CD4-positive, alpha-beta T cell treated with Interleukin-17A for 1 hour (primary cell): ENCODE measurements around the gene SSBP3.

Experiments
- DNase-seq: peaks from one replicate; pipeline ENCODE4 v3.0.0-alpha.2; 2020

Gene SSBP3

DNA sequence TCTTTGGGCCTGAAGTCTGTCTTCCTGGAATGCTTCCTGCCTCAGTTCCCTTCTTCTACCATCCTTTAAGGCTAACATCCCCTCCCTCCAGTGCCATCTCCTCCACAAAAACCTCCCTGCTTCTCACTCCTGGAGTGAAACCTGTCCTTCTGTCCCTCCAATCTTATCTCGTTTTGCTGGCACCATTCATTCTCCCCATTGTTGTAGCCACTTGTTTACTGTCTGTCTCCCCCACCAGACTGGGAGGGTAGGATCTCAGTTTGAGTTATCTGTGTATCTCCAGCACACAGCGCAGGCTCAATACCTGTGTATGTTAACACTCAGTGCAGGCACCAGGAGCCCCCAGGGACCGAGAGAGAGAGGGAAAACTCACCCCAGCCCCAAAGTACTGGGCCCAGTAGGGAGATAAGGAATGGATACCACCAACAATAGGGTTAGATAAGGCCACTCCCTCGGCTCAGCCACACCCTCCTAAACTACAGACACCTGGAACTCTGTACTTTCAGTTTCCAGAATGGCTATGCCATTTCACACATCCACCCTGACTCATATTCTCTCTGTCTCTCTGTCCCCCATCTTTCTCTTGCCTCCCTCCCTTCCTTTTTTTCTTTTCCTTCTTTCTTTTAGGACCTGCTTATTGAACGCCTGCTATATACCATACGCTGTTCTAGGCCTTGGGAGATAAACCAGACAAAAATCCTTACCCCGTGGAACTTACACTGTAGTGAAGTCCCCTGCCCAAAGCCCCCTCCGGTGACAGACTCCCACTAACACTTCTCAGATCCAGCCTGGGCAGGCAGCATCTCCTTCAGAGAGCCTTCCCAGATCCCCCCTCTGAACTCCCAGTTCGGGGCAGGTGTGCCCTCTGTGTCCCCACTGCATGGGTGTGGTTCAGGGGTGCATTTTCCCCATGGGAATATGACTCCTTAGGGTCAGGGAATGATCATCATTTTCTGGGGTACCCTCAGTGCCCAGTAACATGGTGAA is 3.3 kb upstream of the SSBP3 start:
- peak; percentile 47 for DNase-seq

DNA sequence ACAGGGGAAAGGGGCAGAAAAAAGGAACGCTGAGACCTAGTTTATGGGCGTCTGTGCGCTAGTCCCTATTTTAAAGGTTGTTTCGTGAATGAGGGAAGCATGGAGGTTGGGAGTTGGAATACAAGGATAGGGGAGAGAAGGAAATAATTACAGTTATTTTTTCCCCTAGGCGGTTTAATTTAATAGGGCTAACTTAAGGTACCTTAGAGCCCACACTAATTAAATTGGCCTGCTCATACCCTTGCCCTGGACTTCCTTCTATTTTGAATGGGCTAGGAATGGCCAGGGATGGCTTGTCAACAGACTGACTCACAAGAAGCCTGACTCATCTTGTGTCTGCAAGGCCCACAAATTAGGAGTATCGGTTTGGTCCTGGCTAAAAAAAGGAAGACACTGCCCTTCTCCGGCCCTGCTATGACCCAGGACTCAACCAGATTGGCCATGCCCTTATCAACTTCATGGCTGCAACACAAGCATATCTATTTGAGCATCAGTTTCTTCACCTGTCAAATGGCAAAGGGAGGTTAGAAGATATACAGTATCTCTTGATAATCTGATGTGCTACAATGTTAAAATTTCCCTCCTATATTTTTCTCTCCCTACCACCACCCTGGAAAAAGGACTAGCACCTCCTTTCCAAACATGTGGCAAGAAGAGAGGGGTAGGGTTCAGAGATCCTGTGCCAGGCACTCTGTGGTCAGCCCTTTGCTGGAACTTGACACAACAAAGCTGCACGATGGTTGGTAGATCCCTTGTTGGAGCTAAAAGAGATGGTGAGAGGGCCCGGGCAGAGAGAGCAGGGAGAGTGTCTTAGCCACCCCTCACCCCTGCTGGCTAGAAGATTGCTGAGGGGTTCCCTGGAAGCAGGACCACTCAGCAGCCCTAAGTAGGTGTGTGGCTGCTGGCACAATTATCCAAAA is 2.2 kb upstream of the SSBP3 start:
- no peak for DNase-seq

DNA sequence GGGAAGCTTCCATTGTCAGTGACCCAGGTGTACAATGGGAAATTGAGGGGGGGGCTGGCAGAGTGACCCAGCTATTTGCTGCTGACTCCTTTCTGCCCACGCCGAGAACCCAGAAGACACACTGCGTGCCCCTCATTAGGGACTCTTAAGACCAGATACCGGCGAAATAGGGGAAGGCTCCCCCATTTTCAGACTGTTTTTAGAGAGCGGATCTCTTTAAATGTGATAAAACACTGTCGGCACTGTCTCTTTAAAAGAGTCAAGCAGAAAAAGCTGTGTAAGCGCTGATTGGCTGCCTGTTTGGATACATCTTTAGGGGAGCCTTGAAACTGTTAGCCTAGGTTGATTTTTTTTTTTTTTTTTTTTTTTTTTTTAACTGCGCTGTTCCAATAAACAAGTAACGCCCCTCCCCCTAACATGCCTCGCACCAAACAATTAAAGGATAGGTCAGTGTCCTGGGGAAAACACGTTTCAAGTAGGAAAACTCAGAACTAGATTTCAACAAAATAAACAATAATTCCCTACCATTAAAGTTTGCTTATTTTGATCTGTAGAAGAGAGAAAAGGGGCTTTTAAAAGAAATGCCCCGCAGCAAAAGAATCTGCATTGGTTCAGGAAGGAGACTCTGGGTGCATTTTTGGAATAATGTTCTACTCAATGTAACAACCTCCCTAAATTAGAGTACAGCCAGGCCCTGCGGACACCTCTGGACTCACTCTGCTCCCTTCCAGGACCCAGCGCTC is 1.4 kb upstream of the SSBP3 start:
- DNase-seq, result peak; percentile 91

DNA sequence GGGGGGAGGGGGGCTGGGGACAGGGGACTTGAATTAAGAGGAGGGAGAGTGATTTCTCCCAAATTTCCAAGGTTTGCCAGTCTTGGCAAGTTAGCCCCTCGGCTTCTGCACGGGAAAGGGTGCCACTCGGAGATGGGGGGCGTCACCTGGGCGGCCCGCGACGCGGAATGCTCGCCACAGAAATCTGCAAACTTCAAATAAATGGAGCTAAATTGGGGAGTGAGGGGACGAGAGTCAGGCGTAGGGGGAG is 885 bp upstream of the SSBP3 start:
- no peak for DNase-seq

DNA sequence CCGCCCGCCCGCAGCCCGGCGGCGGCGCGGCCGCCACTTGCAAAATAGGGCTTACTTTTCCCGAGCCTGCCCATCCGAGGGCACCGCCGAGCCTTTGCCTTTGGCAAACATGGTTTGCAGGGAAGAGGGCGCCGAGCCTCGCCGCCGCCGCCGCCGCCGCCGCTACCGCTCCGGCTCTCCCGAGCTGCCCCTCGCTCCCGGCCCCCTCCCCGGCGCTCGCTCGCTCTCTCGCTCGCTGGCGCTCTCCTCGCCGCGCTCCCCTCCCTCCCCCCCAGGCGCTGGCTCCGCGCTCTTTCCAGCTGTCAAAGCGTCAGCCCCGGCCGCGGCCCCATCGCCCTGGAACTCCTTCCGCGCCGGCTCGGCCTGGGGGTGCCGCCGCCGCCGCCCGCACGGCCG is 298 bp downstream of the SSBP3 start:
- no peak for DNase-seq

DNA sequence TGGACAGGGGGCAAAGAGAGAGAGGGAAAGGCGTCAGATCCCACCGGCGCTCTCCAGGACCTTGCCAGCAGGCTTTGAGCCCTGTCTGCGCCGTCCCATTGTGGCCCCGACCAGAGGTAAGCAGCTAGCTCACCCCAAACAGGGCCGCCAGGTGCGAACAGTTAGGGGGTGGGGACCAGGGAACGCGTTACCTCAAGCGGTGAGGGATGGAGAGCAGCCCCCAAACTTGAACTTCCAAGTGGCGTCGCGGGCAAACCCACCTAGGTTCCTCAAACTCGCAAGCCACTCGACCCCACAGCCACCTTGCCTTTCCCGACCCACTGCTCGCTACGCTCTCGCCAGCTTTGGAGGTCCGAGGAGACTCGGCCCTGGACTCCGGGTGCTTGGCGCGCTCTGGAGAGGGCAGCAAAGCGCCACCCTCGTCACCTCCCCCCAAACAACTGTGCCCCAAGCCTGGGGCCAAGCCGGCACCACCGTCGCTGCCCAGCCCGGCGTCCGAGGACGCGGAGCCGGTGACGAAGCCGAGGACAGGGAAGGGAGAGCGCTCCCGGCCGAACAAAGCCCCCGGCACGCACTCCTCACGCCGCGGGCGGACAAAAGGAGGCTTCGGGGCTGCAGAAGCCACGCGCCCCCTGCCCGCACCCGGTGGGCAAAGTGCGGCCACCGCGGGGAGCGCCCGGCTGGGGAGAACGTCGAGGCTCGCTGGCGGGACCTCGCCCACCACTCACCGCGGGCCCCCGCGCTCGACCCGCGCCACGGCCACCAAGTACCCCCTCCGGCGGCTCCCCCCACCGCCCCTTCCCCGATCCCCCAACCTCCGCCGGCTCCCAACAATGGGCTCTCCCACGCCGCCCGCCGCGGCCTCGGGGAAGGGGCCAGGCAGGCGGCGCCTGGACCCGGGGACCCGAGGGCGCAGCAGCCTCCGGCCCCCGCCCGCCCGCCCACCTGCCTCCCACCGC is 976 bp downstream of the SSBP3 start:
- DNase-seq, result no peak

DNA sequence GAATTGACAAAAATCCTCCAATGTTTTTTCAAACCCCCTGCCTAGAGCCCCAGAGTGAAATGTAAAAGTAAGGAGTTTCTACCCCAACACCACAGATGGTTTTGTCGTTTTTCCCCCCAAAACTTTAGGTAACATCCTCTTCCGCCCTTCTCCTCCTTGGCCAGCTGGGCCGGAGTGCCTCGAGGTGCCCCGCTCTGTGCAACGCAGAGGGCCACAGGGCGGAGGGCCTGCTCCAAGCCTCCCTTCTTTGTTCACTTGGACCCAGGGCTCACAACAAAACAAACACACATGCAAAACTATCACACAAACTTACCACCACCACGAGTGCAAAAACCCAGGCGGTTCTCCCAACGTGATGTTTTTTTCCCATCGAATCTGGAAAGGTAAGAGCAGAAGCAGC is 1.9 kb downstream of the SSBP3 start:
- no peak for DNase-seq

DNA sequence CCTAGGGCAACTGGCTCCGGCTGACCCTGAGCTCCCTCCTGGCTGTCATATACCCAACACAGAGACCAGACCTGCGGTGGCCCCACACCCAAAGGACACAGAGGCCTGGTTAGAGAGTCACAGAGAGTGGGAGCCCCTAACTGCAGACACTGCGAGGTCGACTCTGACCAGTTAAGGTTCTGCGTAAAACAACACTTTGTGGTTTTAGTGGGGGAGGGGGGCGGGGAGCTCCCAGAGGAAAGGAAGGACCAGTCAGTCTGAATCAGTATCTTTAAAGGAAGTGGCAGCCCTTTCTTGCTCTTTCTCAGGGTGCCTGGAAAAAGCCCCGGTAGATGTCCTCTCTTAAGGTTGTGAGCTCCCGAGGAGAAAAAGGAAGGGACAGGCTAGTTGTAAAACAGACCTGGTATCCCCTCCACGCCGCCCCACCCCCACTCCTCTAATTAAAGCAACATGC is 2.4 kb downstream of the SSBP3 start:
- no peak for DNase-seq

DNA sequence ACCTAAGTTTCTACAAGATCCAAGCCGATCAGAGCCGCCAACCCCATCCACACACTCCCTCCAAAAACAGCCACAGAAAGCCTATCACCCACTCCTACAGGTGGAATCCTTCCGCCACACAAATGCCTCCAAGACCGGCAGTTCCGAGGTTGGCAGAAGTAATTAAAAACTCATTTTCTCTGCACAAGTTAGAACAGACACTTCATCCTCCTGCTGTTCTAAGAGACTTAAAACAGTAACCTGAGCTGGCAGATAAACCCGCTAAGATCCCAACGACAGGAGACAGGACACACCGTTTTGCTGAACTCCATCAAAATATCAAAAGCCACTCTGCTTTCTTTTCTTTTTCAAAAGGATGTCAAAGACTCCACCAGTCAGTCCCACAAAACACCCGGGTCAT is 2.8 kb downstream of the SSBP3 start:
- no peak for DNase-seq

DNA sequence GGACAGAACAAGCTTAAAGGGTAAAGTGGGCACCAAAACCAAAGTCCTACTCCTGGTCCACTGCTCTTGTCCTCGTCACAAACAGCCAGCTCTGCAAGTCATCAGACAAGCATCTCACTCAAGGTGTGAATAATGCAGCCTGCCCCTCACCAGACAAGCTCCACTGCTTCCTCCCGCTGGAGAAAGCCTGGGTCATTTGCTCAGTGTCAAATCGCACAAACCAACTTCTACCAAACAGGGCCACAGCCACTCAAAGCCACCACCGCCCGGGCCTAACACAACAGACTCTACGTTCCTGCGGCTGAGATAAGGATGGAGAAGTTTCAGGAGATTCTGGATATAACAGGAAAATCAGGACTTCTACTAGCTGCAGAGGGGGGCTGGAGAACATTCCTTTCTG is 3.3 kb downstream of the SSBP3 start:
- no peak for DNase-seq

DNA sequence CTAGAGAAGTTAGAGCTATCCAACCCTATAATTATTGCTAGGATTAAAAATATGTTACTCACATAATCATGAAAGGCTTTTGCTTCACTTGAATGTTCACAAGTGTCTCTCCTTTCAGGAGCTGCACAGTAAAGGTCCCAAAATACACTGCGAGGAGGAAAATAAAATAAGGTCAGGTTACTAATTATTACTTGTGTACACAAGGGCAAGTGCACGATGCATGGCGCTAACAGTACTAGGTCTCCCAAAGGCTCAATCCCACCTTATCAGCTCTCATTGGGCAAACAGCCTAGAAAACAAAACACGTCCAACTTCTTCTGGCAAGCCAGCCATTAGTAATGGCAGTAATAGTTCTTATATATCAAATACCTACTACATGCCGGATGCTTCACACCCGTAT is 4.4 kb downstream of the SSBP3 start:
- DNase-seq, result no peak

DNA sequence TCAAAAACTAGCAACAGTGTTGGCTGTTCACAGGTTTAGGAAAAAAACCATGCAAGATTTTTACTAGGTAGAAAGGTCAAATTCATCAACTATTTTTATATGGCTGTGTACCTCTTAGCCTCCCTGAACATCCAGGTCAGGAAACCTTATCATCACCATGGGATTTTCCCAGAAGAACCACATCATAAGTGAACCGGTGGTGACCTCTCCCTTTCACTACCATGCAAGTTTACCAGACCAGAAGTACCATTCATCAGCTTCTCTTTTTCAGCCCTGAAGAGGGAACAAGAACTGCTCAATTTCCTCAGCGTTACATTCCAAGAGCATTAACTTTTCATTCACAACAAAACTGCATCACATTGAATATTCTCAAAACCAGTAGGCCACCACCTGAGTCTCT is 5.9 kb downstream of the SSBP3 start:
- DNase-seq, result peak; percentile 29

DNA sequence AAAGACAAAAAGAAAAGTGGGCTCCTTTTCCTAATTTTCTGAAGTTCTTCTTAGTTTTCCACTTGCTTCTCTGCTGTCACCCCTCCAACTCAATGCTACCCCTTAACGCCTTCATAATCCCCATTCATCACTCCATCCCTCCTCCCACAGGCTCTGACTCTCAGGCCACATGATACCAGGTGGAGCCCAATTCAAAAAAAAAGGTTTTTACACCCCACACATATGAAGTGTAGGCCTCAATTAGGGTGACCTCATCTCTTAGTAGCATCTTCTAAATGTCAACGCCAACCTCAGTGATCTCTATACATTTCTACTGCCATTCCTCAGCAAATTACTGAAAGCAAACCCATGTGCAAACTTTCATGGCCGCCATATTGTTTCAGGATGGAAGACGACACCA is 6.4 kb downstream of the SSBP3 start:
- no peak for DNase-seq

DNA sequence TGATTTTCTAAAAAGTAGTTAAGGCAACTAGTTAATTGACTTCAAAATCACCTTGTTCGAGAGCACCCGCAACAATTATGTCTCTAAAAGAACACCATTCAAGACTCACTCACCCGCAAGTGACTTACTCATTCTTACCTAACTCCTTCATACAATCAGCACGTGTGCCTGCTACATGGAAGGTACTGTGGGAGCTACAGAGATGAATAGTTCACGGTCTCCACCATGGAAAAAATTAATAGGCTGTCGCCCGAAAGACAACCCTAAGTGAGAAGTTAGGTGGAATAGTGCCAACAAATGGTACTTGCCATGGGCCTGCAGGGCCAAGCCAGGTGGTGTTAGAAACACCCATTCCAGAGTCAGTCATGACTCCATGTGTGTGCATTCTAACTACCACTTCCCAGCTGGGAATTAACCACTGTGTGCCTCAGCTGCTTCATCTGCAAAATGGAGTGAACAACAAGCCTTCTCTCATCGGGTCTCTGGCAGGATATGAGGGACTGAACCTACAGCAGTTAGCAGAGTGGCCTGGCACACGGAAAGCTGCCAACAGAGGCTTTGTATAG is 7.1 kb downstream of the SSBP3 start:
- no peak for DNase-seq

DNA sequence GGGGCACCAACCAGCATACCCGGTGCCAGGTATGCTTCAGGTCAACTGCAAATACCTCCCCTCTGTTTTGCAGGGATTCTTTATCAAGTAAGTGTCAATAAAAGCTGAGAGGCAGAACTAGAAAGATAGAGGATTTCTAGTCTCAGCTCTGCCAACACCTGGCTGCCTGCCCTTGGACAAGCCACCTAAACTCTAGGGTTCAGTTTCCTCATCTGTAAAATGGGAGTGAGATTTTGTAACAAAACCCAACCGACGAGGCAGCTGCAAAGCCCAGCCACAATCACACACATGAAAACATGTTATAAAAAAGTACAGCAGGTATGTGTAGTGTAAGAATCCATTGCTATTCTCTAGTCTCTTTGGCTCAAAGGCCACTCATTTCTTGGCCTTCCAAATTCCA is 8.2 kb downstream of the SSBP3 start:
- DNase-seq, result no peak

DNA sequence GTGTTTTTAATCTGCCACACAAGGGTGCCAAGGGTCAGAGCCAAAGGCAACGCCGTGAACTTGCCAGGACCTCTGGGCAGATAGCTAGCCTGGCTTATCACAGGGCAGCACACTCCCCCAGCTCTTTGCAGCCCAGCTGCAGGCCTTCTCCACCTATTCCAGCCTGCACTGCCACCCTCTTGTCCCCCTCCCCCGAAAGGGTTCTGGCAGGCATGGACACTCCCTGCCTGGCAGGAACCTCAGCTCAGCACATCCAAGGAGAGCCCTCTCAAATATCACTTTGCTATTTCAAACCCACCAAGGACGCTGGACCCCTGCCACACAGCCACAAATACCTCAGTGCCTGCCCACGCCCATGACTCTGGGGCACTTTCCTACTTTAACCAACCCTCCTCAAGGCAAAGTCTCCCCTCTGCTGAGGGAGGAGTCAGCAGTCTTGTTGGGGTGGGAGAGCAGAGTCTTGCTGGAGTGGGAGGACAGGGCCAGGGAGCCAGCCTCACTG is 9.1 kb downstream of the SSBP3 start:
- DNase-seq, result no peak

DNA sequence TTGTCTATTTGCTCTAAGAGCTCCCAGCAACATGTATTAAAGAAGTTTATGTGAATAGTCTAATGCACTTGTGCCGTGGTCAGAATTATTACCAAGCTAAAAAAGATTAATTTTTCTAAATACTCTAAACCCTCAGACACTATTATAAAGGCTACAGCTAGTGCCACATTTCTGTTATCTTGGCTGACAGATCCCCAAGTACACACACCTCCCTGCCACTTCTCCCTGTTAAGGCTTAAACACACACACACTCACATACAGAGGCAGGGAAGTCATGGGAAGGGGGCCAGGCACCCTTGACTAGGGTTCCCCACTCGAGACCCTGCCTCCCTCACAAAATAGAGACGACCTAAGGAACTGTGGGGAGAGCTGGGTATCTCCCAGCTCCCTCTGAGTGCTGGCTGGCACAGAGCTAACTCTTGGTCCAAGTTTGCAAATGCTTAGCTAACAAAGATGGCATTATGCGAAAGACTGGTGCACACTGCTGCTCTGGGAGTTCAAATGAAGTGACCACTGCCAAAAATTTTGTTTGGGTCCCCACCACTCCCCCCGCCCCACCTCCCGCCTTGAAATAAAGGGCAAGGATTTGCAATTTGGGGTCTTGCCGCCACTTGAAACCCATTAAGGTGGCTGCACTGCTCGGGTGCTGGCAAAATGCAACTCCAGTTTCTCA is 9.8 kb downstream of the SSBP3 start:
- DNase-seq, result no peak

DNA sequence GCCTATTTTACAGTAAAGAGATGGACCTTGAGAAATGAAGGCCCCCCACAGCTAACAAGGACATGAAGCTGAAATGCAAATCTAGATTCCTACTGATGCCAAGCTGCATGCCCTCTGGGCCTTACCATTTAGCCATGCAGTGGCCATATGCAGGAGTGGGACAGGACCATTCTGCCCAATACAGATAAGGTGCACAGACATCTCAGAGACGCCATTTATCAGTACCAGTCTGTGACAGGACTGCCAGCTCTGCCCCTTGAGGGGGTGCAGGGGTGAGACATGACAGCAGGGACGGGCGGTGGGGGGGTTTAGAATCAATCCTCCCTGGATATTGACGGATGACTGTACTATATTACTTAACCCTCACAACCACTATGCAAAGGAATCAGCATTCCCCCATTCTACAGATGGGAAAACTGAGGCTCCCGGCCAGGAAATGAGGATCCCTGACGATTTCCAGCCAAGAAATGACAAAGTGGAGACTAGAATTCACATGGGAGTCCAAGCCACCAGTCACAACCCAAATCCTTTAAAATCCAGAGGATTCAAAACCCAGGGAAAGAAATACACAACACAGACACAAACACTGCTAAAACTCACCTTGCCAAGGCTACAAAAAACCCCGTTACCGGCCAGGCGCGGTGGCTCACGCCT is 10.8 kb downstream of the SSBP3 start:
- DNase-seq, result no peak

DNA sequence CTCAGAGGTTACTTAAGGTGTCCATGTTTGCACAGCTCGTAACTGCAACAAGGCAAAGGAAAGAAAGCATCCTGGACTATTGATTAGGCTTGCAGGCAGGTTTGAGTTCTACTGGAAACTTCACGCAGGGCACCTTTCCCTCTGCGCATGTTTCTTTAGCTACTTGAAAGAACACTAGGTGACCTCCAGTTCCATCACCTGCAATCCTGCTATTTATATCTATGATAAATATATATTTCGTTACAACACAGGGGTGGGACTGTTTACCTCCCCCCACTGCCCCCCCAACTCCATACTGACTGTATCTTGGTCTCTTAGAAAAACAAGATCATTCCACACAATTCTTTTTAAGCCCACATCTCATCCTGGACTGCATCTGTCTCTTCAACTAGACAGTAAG is 12.1 kb downstream of the SSBP3 start:
- DNase-seq, result no peak

DNA sequence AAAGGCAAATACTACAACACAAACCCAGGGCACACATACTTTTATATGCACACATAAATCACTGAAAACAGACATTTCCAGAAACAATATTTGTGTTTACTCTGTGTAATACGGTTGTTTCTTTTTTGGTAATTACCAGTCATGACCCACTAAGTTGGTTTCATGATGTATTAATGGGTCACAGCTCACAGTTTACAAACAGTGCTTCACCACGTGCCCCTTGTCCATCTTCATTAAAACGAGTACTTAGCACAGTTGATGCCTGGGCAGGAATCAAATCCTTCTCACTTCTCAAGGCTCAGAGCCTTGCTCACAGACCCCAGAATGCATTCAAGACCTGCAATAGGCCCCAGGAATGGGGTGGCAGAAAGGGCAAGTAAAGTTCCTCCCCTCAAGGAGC is 13.8 kb downstream of the SSBP3 start:
- no peak for DNase-seq
